Measurements from ENCODE around the gene SSMEM1. TPM values are rescaled to one million over a fixed set of nuclear protein-coding genes. Genes with fewer than 3 reads are reported as not detected.

SSMEM1 gene
- total and polyA plus RNA-seq, 9 of the 15 experiments (the other 6 are each of a cell fraction or from before 2014, with no cell fraction given): 0.10 to 0.28 (median 0.18) TPM; not detected in 4

DNA sequence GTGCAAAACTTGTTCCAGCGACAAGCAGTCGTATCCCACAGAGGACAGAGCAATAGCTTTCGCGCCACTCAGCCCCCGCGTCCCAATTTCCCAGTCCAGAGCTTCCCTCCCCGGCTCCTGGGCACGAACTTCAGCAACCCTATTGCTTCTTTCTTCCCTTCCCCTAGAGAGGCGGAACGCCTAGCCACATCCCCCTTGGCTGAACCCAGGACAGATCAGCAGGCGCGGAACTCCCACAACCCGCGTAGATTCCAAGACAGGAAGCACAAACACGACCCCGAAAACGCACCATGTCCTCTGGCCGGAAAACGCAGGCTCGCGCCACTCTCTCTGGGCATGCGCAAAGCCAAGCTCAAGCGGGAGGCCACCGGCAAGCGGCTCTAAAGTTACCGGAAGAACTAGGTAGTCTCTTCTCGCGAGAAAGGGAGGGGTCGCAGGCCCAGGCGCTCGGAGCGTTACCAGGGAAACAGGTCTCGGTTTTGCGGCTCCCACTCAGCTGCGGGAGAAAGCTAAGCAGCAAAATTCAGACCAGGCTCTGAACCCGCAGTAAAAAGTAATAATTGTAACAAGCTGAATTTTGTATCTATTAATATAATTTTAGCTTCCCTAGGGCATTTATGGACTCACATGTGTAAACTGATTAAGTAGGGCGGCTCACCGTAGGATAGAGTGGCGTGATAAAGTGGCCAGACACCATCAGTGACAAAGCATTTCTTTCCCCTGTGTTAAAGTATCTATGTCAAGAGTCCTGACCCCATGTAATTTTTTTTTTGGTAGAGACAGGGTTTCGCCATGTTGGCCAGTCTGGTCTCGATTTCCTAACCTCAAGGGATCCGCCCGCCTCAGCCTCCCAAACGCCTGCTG is 2.3 kb upstream of the SSMEM1 start, which contains the start of gene TMEM209 (continued):
- TF ChIP-seq REST (IDR thresholded peaks at IDR 0.05; ENCODE audit: borderline replicate concordance) (no peak; the same call in 1 of the 2 replicates), REST (CRISPR knock-in tag; IDR thresholded peaks at IDR 0.05; ENCODE audit: low read depth) (no peak), FOXP1 (CRISPR knock-in tag; IDR thresholded peaks at IDR 0.05) (peak; percentile 20), ZNF507 (tag; conservative IDR thresholded peaks at IDR 0.05) (no peak), ZNF324 (CRISPR knock-in tag; IDR thresholded peaks at IDR 0.05) (no peak), E4F1 (CRISPR knock-in tag; IDR thresholded peaks at IDR 0.05; ENCODE audit: borderline replicate concordance) (no peak), MTA3 (IDR thresholded peaks at IDR 0.05; ENCODE audit: borderline replicate concordance) (peak; percentile 89; the same call in 1 of the 2 replicates), XRCC5 (IDR thresholded peaks at IDR 0.05; ENCODE audit: low read depth, low read length) (peak; percentile 88; the same call in 1 of the 2 replicates), PHF20 (IDR thresholded peaks at IDR 0.05; ENCODE audit: partially characterized antibody) (no peak), ZNF217 (CRISPR knock-in tag; IDR thresholded peaks at IDR 0.05) (no peak), NR3C1 (CRISPR knock-in tag; IDR thresholded peaks at IDR 0.05) (no peak)
- TF ChIP-seq, protein P1, sequence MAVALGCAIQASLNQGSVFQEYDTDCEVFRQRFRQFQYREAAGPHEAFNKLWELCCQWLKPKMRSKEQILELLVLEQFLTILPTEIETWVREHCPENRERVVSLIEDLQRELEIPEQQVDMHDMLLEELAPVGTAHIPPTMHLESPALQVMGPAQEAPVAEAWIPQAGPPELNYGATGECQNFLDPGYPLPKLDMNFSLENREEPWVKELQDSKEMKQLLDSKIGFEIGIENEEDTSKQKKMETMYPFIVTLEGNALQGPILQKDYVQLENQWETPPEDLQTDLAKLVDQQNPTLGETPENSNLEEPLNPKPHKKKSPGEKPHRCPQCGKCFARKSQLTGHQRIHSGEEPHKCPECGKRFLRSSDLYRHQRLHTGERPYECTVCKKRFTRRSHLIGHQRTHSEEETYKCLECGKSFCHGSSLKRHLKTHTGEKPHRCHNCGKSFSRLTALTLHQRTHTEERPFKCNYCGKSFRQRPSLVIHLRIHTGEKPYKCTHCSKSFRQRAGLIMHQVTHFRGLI (CRISPR knock-in tag; IDR thresholded peaks at IDR 0.05): 0 out of 2 replicates have a peak, but pooled peaks have one; percentile 60
